Lower leg skin (tissue), 4 donors: ENCODE measurements around the gene RHBDF1. TPM values are rescaled to one million over a fixed set of nuclear protein-coding genes. Genes with fewer than 3 reads are reported as not detected.
"Not testable (repeated sequence)": the region's sequence is repeated elsewhere in the genome, so short reads cannot be mapped to it uniquely, and the experiment has no call there.

Experiments
- DNase-seq, 2 donors: peaks; one replicate each; pipeline ENCODE4 v3.0.0-alpha.2; 2019; ENCODE audit warnings: low spot score in 2 of 2
- H3K4me3 ChIP-seq: fragments of 200-600 bp; sonication (generic); 2 replicates; pipeline ENCODE4 v1.5.1; 2017; ENCODE audit warnings: mild to moderate bottlenecking, low read depth; ENCODE audit not compliant: poor library complexity, severe bottlenecking
- CTCF ChIP-seq, 3 donors: fragments of 450-650 bp; IDR thresholded peaks; one replicate each; pipeline ENCODE4 v1.5.1; 2016; ENCODE audit warnings: antibody characterized with exemption in 3 of 3, mild to moderate bottlenecking in 3 of 3, moderate library complexity in 2 of 3
- POLR2A ChIP-seq, 2 donors: fragments of 450-650 bp; IDR thresholded peaks; one replicate each; pipeline ENCODE4 v1.6.1; 2016 to 2017; ENCODE audit warnings: antibody characterized with exemption in 2 of 2, mild to moderate bottlenecking in 1 of 2, moderate library complexity in 1 of 2
- WGBS, 2 donors: methylation state at CpG; one replicate each; pipeline ENCODE4 v1.1.5; 2018; 5-methylcytosine and 5-hydroxymethylcytosine counted together
- intact Hi-C: fragments of 100-400 bp; cut with DNase I; formaldehyde crosslinking; loops from one replicate; pipeline ENCODE4 v1.15.0; 2023; ENCODE audit warnings: low total_unique reads
- total RNA-seq, 4 donors: library from RNA; depleted of rRNA; stranded (reverse); fragments of >200 nt; gene quantifications; one replicate each; pipeline ENCODE4 v1.1.0, GENCODE V29; 2016

RHBDF1 gene
- total RNA-seq, 4 donors from 2014 or later, result 38.6 to 45.9 (median 43.6) TPM

- no peak for DNase-seq
- 84 to 94% methylated on average over 9 to 11 of the region's 11 CpGs for WGBS, 2 donors
- TF ChIP-seq POLR2A (IDR thresholded peaks at IDR 0.05) (no peak), CTCF (IDR thresholded peaks at IDR 0.05) (no peak)
- no peak overlapping the region for H3K4me3 ChIP-seq
- intact Hi-C loops, result no loop called here
Measured at GRCh38 chr16:35678-36305, 36.6 kb downstream of the RHBDF1 start.

GRCh38 chr16:35011-35677, 37.3 kb downstream of the RHBDF1 start:
- intact Hi-C loops, result no loop called here
- DNase-seq, result no peak

GRCh38 chr16:34648-34987, 37.8 kb downstream of the RHBDF1 start:
- no peak overlapping the region for H3K4me3 ChIP-seq
- DNase-seq, result no peak
- no peak for TF ChIP-seq CTCF (IDR thresholded peaks at IDR 0.05)
- TF ChIP-seq POLR2A (IDR thresholded peaks at IDR 0.05), result no peak
- WGBS, 2 donors, result 48 to 59% methylated on average over 6 of the region's 6 CpGs
- intact Hi-C loops, result no loop called here

More at GRCh38 chr16:35011-35677, 37.3 kb downstream of the RHBDF1 start:
- no peak overlapping the region for H3K4me3 ChIP-seq
- TF ChIP-seq CTCF (IDR thresholded peaks at IDR 0.05), result no peak
- no peak for TF ChIP-seq POLR2A (IDR thresholded peaks at IDR 0.05)
- 76 to 80% methylated on average over 14 to 17 of the region's 17 CpGs for WGBS, 2 donors

- 88 to 89% methylated on average over 19 to 21 of the region's 21 CpGs for WGBS, 2 donors
- no peak for TF ChIP-seq POLR2A (IDR thresholded peaks at IDR 0.05)
- no peak for TF ChIP-seq CTCF (IDR thresholded peaks at IDR 0.05)
- intact Hi-C loops, result no loop called here
- peak in 1 of 2 donors; percentile 84 for DNase-seq
- no peak overlapping the region for H3K4me3 ChIP-seq
Measured at GRCh38 chr16:33877-34647, 38.4 kb downstream of the RHBDF1 start.

GRCh38 chr16:33154-33876, 39.1 kb downstream of the RHBDF1 start:
- 60 to 86% methylated on average over 1 to 4 of the region's 8 CpGs for WGBS, 2 donors
- intact Hi-C loops, DNase-seq, H3K4me3 ChIP-seq: not testable (repeated sequence)

GRCh38 chr16:30627-31026, 41.8 kb downstream of the RHBDF1 start:
- intact Hi-C loops, DNase-seq, H3K4me3 ChIP-seq: not testable (repeated sequence)
- WGBS, 2 donors, result 50 to 80% methylated on average over 1 of the region's 7 CpGs

- DNase-seq, intact Hi-C loops, H3K4me3 ChIP-seq: not testable (repeated sequence)
- WGBS, 2 donors, result 33% methylated on average over 2 of the region's 5 CpGs; no CpG with 5 or more reads in 1 of the 2 donors
Measured at GRCh38 chr16:25926-26348, 46.5 kb downstream of the RHBDF1 start.

- H3K4me3 ChIP-seq, DNase-seq, intact Hi-C loops: not testable (repeated sequence)
- 87 to 89% methylated on average over 17 of the region's 22 CpGs for WGBS, 2 donors
Measured at GRCh38 chr16:24151-24550, 48.3 kb downstream of the RHBDF1 start.

- 87 to 88% methylated on average over 11 to 12 of the region's 12 CpGs for WGBS, 2 donors
- intact Hi-C loops, DNase-seq, H3K4me3 ChIP-seq: not testable (repeated sequence)
Measured at GRCh38 chr16:20886-21285, 51.5 kb downstream of the RHBDF1 start.
